Measurements from ENCODE around the gene TIE1.
"Not testable (repeated sequence)": the region's sequence is repeated elsewhere in the genome, so short reads cannot be mapped to it uniquely, and the experiment has no call there.

The TIE1 gene

DNA sequence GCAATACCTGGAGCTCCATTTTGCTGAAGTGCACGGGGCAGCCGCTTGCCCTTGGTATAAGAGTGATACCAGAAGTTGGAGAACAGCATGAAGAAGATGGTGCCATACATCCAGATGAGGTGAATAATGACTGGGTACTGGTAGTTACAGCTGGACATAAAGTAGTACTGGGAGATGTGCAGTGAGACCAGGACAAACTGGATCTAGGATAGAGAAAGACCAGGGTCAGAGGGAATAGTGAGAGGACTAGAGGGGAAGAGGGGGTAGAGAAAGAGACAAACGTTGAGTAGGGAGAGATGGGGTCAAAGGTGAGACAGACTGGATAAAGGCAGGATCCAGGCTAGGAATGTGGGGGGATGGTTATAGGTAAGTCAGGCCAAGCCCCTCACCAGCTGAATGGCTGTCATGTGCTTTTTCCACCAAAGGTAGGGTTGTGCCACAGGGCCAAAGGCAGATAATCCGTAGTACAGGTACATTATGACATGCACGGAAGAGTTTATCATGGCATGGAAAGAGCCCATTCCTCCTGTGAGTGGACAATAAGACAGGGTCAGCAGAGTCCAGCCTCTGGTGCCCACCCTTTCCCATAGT is 63.2 kb downstream of the TIE1 start:
- no peak for DNase-seq

DNA sequence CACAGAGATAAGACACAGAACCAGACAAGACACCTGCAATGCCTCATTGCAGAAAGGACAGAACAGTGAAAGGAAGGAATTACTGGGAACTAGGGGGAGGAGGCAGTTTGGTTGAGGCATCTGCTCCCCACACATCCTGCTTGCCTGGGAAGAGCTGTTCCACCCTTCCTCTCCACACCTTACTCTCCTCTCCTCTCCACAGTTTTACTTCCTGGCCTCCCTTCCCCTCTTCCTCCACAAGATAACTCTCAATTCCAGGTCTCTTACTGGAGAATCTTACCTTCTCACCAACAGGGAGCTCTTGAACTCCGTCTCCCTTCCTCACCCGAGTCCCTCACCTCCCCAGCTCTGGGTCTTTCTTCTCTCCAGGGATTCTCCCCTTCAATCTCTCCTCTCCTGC is 64.9 kb downstream of the TIE1 start:
- no peak for DNase-seq

DNA sequence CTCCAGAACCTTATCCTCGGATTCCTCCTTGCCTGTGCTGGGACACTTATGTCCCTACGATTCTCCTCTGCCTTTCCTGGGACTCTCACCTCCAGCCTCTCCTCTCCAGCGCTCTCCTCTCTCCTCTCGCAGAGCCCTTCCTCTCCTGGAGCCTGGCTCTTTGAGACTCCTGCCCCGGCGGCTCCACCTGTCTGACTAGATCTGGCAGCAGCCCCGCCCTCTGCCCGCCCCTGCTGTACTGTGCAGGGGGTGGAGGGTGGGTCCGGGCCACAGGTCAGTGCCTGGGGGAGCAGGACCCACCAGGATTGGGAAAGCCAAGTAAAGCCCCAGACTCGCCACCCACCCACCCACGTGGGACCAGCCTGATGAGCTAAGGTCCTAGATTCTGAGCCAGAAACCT is 65.4 kb downstream of the TIE1 start:
- no peak for DNase-seq

DNA sequence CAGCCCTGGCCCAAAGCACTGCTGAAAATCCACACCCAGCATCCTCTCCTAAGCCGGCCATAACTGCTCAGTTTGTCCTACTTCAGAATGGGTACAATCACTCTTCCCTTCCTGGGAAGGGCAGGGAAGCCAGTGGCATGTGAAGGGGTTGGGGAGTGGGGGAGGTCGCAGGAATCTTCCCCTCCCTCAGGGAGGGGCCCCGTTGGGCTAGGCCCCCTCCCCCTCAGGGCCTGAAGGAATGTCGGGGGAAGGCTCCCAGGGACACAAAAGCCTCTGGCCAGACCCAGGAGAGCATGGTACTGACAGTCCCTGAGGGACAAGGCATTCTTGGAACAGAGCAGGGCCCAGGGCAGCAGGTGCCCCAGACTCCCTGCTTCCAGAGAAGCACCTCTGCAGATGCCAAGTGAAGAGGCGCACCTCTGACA is 65.8 kb downstream of the TIE1 start:
- DNase-seq: no peak

DNA sequence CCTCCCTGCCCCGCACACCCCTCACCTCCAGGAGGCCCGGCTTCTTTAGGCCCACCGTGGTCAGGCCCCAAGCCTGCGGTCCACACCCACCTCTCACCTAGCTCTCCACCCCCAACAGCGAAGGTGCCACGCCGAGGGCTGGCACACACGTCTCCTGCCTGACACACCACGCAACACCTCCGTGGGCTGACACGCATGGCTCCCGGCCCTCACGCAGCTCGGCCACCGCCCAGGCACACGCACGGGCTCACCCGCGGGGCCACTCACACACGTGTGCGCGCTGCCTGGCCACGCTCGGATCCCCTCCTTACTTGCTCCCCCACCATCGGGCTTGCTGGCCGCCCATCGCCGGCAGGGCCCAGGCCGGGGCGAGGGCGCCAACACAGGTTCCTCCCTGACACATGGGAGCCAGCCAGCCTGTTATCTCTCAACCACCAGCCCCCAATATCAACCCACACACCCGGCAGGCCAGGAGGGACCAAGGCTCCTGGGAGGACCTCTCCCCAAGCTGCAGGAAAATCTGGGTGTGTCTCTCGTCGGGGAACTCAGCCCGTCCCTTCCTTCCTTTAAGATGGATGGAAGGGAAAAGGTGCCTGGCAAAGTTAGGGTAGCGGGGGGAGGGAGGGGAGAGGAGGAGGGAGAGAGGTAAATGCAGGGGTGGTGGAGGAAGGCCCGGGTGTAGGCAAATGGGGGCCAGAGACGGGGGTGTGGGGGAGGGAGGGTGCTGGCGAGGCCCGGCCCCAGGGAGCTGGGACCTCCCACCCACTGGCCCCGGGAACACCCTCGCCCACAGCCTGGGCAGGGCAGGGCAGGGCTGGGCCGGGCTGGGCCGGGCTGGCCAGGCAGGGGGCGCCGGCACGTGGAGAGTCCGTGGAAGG is 66.5 kb downstream of the TIE1 start:
- DNase-seq: no peak

DNA sequence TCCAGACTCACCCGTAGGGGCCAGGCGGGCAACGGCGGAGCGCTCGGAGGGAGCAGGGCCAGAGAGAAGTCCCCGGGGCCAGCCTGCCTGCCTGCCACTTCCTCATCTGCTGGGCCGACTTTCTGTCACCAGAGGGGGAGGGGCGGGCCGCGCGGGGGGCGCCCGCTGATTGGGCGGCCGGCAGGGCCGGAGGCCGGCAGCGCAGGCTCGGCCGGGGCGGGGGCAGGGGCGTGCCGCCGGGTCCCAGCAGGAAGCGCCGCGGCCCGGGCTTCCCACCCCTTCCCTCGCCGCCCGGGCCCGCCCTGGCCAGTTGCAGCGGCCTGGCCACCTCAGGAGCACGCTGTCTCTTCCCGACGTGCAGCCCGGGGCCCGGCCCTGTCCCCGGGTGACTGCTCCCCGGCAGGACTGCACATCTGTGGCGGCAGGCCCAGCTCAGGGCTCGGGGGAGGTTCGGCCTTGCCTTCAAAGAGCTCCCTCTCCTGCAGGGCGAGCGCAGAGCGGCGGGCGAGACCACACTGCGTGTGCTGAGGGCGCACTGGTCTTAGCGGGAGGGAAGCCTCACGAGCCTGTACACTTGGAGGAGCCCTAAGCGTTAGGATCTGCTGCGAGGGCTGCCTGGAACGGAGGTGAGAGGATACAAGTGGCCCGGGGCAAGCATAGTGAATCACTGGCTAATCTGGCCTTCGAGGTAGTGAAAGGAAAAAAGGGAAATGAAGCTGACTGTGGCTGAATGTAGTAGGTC is 67.3 kb downstream of the TIE1 start, which contains the start of gene ELOVL1:
Gene ELOVL1, minus strand, starts transcription at position 108 of the 742 bp plus-strand sequence. CDS start 2,402 bp downstream, outside the sequence.
- peak; percentile 66 for DNase-seq

DNA sequence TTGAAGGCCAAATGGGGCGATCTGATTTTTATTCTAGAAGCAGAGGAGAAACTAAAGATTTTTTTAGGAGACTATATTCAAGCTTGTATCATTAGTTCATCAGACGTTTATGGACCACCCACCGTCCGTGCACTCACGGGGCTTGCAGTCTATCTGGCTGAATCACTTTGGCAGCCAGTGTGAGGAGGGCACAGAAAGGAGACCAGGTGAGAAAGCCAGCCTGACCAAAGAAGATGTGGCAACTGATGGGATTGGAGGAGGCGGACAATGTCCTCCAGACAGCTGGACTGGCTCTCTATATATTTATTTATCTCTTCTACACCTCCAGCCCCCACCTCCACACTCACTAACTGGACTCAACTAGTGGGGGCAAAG is 67.9 kb downstream of the TIE1 start:
- no peak for DNase-seq

DNA sequence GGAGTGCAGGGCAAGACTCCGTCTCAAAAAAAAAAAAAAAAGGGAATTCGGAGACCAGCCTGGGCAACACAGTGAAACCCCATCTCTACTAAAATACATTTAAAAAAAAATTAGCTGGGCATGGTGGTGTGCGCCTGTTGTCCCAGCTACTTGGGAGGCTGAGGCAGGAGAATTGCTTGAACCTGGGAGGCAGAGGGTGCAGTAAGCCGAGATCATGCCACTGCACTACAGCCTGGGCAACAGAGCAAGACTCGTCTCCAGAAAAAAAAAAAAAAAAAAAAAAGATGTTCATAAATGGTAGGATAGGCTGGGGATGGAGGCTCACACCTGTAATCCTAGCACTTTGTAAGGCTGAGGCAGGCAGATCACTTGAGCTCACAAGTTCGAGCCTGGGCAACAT is 69.0 kb downstream of the TIE1 start:
- DNase-seq: not testable (repeated sequence)

DNA sequence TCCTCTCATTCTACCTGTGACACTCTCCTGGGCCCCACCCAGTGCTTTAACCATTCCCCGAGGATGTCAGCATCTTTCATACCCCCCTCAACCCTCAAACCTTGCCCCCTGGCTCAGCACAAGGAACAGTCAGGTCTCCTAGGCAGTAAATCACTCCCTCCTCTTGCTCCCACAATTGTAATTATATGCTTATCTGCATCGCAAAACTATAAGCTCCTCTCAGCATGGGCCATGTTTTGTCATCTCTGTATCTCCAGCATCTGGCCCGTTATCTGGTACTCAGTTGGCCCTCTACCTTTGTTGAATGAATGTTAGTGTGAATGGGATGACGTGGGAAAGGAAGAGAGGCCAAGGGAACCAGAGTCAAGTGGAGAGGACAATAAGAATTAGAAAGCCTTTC is 69.8 kb downstream of the TIE1 start:
- DNase-seq: no peak

DNA sequence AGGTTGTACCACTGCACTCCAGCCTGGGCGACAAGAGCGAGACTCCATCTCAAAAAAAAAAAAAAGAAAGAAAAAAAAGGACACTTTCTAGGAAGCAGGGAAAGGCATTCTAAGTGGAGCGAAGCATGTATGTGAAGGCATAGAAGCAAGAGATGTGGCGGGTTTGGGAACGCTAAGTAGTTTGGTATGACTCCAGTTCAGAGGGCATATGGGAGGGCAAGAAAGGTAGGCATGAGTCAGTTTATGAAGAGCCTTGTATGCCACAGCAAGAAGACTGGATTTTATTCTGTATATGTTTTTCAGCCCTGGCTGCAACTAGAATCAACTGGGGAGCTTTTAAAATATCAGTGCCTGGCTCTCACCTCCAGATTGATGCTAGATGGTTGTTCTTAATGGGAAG is 71.4 kb downstream of the TIE1 start:
- no peak for DNase-seq
